SU-DHL-6 (cell line): ENCODE measurements around the gene OTOGL.
"Not testable (repeated sequence)": the region's sequence is repeated elsewhere in the genome, so short reads cannot be mapped to it uniquely, and the experiment has no call there.

ENCODE experiments used
- H2AFZ ChIP-seq: fragments of 200-600 bp; sonication (generic); 2 replicates; pipeline ENCODE4 v1.6.1; 2014; ENCODE audit warnings: low read depth, mild to moderate bottlenecking, moderate library complexity, mixed read lengths, antibody characterized with exemption, low read length; ENCODE audit not compliant: severe bottlenecking
- H3F3A ChIP-seq: fragments of 200-600 bp; shearing (Covaris generic); 2 replicates; pipeline ENCODE4 v1.6.0; 2016; ENCODE audit warnings: antibody characterized with exemption, mild to moderate bottlenecking; ENCODE audit not compliant: insufficient read depth
- H3K27ac ChIP-seq: fragments of 200-600 bp; sonication (generic); 2 replicates; pipeline ENCODE4 v1.5.1; 2016; ENCODE audit warnings: low read depth, mild to moderate bottlenecking, low read length, moderate library complexity, mixed read lengths
- H3K27me3 ChIP-seq: fragments of 200-600 bp; sonication (generic), shearing (Covaris generic); 2 replicates; pipeline ENCODE4 v1.6.0; 2014; ENCODE audit warnings: mild to moderate bottlenecking, low read length
- H3K36me3 ChIP-seq: fragments of 200-600 bp; sonication (generic); 2 replicates; pipeline ENCODE4 v1.6.1; 2014; ENCODE audit warnings: mild to moderate bottlenecking, low read length, mixed read lengths
- H3K4me2 ChIP-seq: fragments of 300-600, 200-600 bp; shearing (Covaris generic), sonication (generic); 2 replicates; pipeline ENCODE4 v1.6.0; 2014; ENCODE audit warnings: low read length, low read depth, mild to moderate bottlenecking; ENCODE audit not compliant: poor library complexity, severe bottlenecking
- H3K4me3 ChIP-seq: fragments of 200-600 bp; sonication (generic); 2 replicates; pipeline ENCODE4 v1.5.1; 2014; ENCODE audit warnings: antibody characterized with exemption, low read length, mild to moderate bottlenecking, mixed read lengths; ENCODE audit not compliant: insufficient read depth, poor library complexity, severe bottlenecking
- H3K79me2 ChIP-seq: fragments of 200-600 bp; sonication (generic); 2 replicates; pipeline ENCODE4 v1.6.1; 2014; ENCODE audit warnings: mild to moderate bottlenecking, low read length, moderate library complexity; ENCODE audit not compliant: insufficient read depth
- H3K9ac ChIP-seq: fragments of 200-600 bp; sonication (generic); 2 replicates; pipeline ENCODE4 v1.7.0; 2014; ENCODE audit warnings: mild to moderate bottlenecking, low read length
- H3K9me2 ChIP-seq: fragments of 200-600 bp; sonication (generic); replicated peaks from 2 replicates; pipeline ENCODE4 v1.6.1; 2014; ENCODE audit warnings: low read length; ENCODE audit not compliant: insufficient read depth
- H3K9me3 ChIP-seq: fragments of 200-600 bp; sonication (generic); 2 replicates; pipeline ENCODE4 v1.6.1; 2014; ENCODE audit warnings: low read length, mixed read lengths; ENCODE audit not compliant: insufficient read depth
- H4K20me1 ChIP-seq: fragments of 200-600 bp; sonication (generic); 2 replicates; pipeline ENCODE4 v1.6.1; 2014; ENCODE audit warnings: low read depth, mild to moderate bottlenecking, antibody characterized with exemption, low read length, moderate library complexity, mixed read lengths
- EZH2phosphoT487 ChIP-seq: fragments of 200-600 bp; sonication (generic), shearing (Covaris generic); conservative IDR thresholded peaks from 2 replicates; pipeline ENCODE4 v1.6.1; 2018; ENCODE audit warnings: mild to moderate bottlenecking, antibody characterized with exemption, low read length, moderate library complexity, mixed read lengths
- TF ChIP-seq, protein P1 (sequence below): fragments of 200-600 bp; sonication (generic); IDR thresholded peaks from one replicate; pipeline ENCODE4 v1.5.1; 2017; ENCODE audit warnings: antibody characterized with exemption, mild to moderate bottlenecking, low read length, moderate library complexity; ENCODE audit not compliant: insufficient read depth, poor library complexity, severe bottlenecking

Gene OTOGL

DNA sequence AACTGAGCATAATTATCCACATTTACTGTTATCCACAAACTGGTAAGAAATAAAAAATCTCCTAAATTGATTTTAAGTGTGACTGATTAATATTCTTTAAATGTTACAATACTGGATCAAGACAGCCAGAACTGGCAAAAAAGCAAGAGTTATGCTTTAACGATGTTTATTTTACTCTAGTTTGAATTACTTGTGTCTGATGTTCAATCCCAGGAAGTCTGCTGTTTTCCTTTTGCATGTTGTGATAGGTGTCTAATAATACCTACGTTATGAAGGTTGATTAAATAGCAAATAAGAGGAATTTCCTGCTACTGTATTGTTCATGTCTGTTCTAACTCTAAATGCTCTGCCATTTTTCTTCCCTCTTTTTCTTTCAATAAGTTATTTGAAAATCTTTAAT, 34.4 kb upstream of the OTOGL start:
- H3K27ac ChIP-seq: no peak overlapping the region
- no peaks in the 10 kb centered on the region for H3K27me3 ChIP-seq
- no peaks in the 10 kb centered on the region for H3K9me3 ChIP-seq
- H4K20me1 ChIP-seq: no peaks in the 10 kb centered on the region
- no peaks in the 10 kb centered on the region for H3K36me3 ChIP-seq
- no peak overlapping the region for H3K9ac ChIP-seq
- H3K9me2 ChIP-seq: no peaks in the 10 kb centered on the region
- H3K4me3 ChIP-seq: no peak overlapping the region
- H3K4me2 ChIP-seq: no peak overlapping the region
- no peak overlapping the region for H2AFZ ChIP-seq
- TF ChIP-seq EZH2phosphoT487: no peak
- TF ChIP-seq, protein P1, sequence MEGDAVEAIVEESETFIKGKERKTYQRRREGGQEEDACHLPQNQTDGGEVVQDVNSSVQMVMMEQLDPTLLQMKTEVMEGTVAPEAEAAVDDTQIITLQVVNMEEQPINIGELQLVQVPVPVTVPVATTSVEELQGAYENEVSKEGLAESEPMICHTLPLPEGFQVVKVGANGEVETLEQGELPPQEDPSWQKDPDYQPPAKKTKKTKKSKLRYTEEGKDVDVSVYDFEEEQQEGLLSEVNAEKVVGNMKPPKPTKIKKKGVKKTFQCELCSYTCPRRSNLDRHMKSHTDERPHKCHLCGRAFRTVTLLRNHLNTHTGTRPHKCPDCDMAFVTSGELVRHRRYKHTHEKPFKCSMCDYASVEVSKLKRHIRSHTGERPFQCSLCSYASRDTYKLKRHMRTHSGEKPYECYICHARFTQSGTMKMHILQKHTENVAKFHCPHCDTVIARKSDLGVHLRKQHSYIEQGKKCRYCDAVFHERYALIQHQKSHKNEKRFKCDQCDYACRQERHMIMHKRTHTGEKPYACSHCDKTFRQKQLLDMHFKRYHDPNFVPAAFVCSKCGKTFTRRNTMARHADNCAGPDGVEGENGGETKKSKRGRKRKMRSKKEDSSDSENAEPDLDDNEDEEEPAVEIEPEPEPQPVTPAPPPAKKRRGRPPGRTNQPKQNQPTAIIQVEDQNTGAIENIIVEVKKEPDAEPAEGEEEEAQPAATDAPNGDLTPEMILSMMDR: no peak
- H3K79me2 ChIP-seq: no peaks in the 10 kb centered on the region
- H3F3A ChIP-seq: no peaks in the 10 kb centered on the region

DNA sequence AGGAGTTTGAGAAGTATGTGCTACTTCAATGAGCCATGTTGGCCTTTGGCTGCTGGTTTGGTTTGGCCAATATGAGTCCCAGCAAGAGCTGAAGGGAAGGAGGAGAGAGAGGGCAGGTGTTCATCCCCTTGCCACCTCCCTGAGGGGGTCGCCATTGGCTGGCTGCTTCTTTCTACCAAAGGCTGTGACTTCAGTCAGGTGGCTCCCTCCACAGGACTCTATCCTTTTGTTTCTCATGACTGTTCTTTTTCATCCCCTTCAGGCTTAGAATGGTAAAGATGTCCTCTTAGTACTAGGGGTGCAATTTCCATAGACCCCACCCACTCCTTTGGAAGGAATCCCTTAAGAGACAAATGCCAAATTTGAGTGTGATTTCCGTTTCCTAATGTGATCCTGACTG, 31.2 kb upstream of the OTOGL start:
- no peak overlapping the region for H3K4me2 ChIP-seq
- H3K9me3 ChIP-seq: no peaks in the 10 kb centered on the region
- no peak overlapping the region for H3K9ac ChIP-seq
- no peaks in the 10 kb centered on the region for H3K36me3 ChIP-seq
- no peak overlapping the region for H2AFZ ChIP-seq
- H3K27ac ChIP-seq: no peak overlapping the region
- no peaks in the 10 kb centered on the region for H3F3A ChIP-seq
- no peaks in the 10 kb centered on the region for H4K20me1 ChIP-seq
- TF ChIP-seq, protein P1: no peak
- TF ChIP-seq EZH2phosphoT487: no peak
- no peaks in the 10 kb centered on the region for H3K27me3 ChIP-seq
- H3K79me2 ChIP-seq: no peaks in the 10 kb centered on the region
- no peaks in the 10 kb centered on the region for H3K9me2 ChIP-seq
- no peak overlapping the region for H3K4me3 ChIP-seq

DNA sequence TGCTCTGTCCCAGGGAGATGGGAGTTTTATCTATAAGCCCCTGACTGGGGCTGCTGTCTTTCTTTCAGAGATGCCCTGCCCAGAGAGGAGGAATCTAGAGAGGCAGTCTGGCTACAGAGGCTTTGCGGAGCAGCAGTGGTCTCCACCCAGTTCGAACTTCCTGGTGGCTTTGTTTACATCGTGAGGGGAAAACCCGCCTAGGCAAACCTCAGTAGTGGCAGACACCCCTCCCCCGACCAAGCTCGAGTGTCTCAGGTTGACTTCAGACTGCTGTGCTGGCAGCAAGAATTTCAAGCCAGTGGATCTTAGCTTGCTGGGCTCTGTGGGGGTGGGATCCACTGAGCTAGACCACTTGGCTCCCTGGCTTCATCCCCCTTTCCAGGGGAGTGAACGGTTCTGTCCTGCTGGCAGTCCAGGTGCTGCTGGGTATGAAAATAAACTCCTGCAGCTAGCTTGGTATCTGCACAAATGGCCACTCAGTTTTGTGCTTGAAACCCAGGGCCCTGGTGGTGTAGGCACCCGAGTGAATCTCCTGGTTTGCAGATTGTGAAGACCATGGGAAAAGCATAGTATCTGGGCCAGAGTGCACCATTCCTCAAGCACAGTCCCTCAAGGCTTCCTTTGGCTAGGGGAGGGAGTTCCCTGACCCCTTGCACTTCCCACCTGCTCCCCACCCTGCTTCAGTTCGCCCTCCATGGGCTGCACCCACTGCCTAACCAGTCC, 15.3 kb upstream of the OTOGL start:
- not testable (repeated sequence) for H3K9ac ChIP-seq, H2AFZ ChIP-seq, H3K27me3 ChIP-seq, H3K9me2 ChIP-seq, H3K4me2 ChIP-seq, H3F3A ChIP-seq, H3K9me3 ChIP-seq, H3K27ac ChIP-seq, H4K20me1 ChIP-seq, H3K36me3 ChIP-seq, H3K79me2 ChIP-seq, H3K4me3 ChIP-seq

DNA sequence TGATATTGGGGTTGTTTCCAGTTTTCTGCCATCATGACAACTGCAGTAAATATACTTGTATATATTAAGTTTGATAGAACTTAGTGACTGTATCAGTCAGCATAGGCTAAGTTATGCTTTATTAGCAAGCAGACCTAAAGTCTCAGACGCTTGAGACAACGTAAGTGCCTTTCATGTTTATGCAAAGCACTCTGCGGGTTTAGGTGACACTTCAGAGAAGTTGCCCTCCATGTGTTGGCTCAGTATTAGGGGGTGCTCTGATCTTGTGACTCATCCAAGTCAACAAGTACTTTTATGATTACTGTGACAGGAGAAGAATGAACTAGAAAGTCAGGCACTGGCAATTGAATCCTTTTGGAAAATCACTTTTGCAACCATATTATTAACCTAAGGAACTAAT, 13.3 kb upstream of the OTOGL start:
- Histone ChIP-seq H3K27ac (no peak overlapping the region), H3K4me2 (no peak overlapping the region), H2AFZ (no peak overlapping the region), H3K79me2 (no peaks in the 10 kb centered on the region), H3K9ac (no peak overlapping the region), H3F3A (no peaks in the 10 kb centered on the region), H3K9me2 (no peaks in the 10 kb centered on the region), H4K20me1 (no peaks in the 10 kb centered on the region), H3K36me3 (no peaks in the 10 kb centered on the region), H3K27me3 (no peaks in the 10 kb centered on the region), H3K9me3 (no peaks in the 10 kb centered on the region), H3K4me3 (no peak overlapping the region)
- TF ChIP-seq EZH2phosphoT487: no peak
- TF ChIP-seq, protein P1: no peak
